HL-60/S4 (cell line): ENCODE measurements around the gene SRD5A1.

Experiments
- in situ Hi-C: fragments of 300-500 bp; cut with MboI; formaldehyde crosslinking; loops from 2 replicates; pipeline ENCODE4 v1.14.3; 2022; ENCODE audit warnings: low sequenced_read_pairs

Gene SRD5A1

GRCh38 chr5:6711409-6712141 lies 78.3 kb downstream of the SRD5A1 start:
- in situ Hi-C loops, result no loop called here

GRCh38 chr5:6712142-6712576 lies 78.9 kb downstream of the SRD5A1 start:
- in situ Hi-C loops, result no loop called here

GRCh38 chr5:6712577-6713273 lies 79.5 kb downstream of the SRD5A1 start:
- in situ Hi-C loops, result no loop called here

- in situ Hi-C loops, result no loop called here
Observed at GRCh38 chr5:6713274-6714225, 80.3 kb downstream of the SRD5A1 start, which contains the start of gene TENT4A. Gene TENT4A (plus strand): TSS chr5:6713432. CDS start chr5:6713984, 552 bp downstream.

- in situ Hi-C loops, result no loop called here
Observed at GRCh38 chr5:6714226-6715041, 81.2 kb downstream of the SRD5A1 start.

- in situ Hi-C loops, result no loop called here
Observed at GRCh38 chr5:6715271-6715670, 82.0 kb downstream of the SRD5A1 start.

- in situ Hi-C loops, result no loop called here
Observed at GRCh38 chr5:6715758-6716628, 82.8 kb downstream of the SRD5A1 start.

GRCh38 chr5:6716629-6717149 lies 83.4 kb downstream of the SRD5A1 start:
- in situ Hi-C loops, result no loop called here

- in situ Hi-C loops, result no loop called here
Observed at GRCh38 chr5:6717247-6717646, 84.0 kb downstream of the SRD5A1 start.

- in situ Hi-C loops, result no loop called here
Observed at GRCh38 chr5:6717687-6718086, 84.4 kb downstream of the SRD5A1 start.

- in situ Hi-C loops, result no loop called here
Observed at GRCh38 chr5:6718161-6718681, 85.0 kb downstream of the SRD5A1 start.

- in situ Hi-C loops, result no loop called here
Observed at GRCh38 chr5:6718718-6719117, 85.5 kb downstream of the SRD5A1 start.

- in situ Hi-C loops, result no loop called here
Observed at GRCh38 chr5:6719417-6719816, 86.2 kb downstream of the SRD5A1 start.

- in situ Hi-C loops, result no loop called here
Observed at GRCh38 chr5:6719896-6720560, 86.8 kb downstream of the SRD5A1 start.

- in situ Hi-C loops, result no loop called here
Observed at GRCh38 chr5:6720561-6720921, 87.3 kb downstream of the SRD5A1 start.

- in situ Hi-C loops, result no loop called here
Observed at GRCh38 chr5:6721442-6721841, 88.2 kb downstream of the SRD5A1 start.

GRCh38 chr5:6722015-6722414 lies 88.8 kb downstream of the SRD5A1 start:
- in situ Hi-C loops, result no loop called here

- in situ Hi-C loops, result no loop called here
Observed at GRCh38 chr5:6723122-6723815, 90.0 kb downstream of the SRD5A1 start.
